HEK293 (cell line): Measurements from ENCODE around the gene GAL3ST1.
"Not testable (repeated sequence)": the region's sequence is repeated elsewhere in the genome, so short reads cannot be mapped to it uniquely, and the experiment has no call there.

Source experiments
- CTCF ChIP-seq: fragments of 450-650 bp; formaldehyde crosslinking; IDR thresholded peaks from 2 replicates; pipeline ENCODE4 v1.5.1; 2016; ENCODE audit warnings: missing biosample characterization, missing genetic modification characterization
- ZBTB1 ChIP-seq: fragments of 450-650 bp; formaldehyde crosslinking; IDR thresholded peaks from 2 replicates; pipeline ENCODE4 v1.5.1; 2016; ENCODE audit warnings: missing biosample characterization, missing genetic modification characterization
- ZBTB21 ChIP-seq: fragments of 450-650 bp; formaldehyde crosslinking; IDR thresholded peaks from 2 replicates; pipeline ENCODE4 v1.5.1; 2017; ENCODE audit warnings: missing biosample characterization, missing genetic modification characterization
- ZNF596 ChIP-seq: fragments of 450-650 bp; IDR thresholded peaks from 2 replicates; pipeline ENCODE4 v1.5.0; 2018; ENCODE audit warnings: missing biosample characterization, mild to moderate bottlenecking, missing genetic modification characterization, moderate library complexity

DNA sequence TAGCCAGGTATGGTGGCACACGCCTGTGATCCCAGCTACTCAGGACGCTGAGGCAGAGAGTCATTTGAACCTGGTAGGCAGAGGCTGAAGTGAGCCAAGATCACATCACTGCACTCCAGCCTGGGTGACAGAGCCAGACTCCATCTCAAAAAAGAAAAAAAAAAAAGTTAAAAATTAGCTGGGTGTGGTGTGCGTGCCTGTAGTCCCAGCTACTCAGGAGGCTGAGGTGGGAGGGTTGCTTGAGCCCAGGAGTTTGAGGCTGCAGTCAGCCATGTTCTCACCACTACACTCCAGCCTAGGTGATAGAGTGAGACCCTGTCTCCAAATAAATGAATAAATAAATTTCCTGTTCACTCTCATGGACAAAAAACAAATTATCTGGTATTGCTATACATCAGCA, 33.0 kb downstream of the GAL3ST1 start:
- TF ChIP-seq CTCF, ZBTB1, ZBTB21, ZNF596 (tag by site-specific recombination): not testable (repeated sequence)
